ENCODE results near the gene NDST1. TPM values are rescaled to one million over a fixed set of nuclear protein-coding genes. Genes with fewer than 3 reads are reported as not detected.

Gene NDST1
- total and polyA plus RNA-seq, 2 donors (not counting 3 experiments of a cell fraction or from before 2014, with no cell fraction given), result 38.6 to 102 TPM

GRCh38 chr5:150511578-150512367 lies 3.8 kb downstream of the NDST1 start:
- intact Hi-C loops (cut with micrococcal nuclease), result no loop called here
- peak overlapping the region; percentile 15 for H3K4me2 ChIP-seq (ENCODE audit: insufficient read depth, low read length)
- no TSS peak for BruUV-seq (replicated peaks)
- no peaks in the 10 kb centered on the region for H3K9me3 ChIP-seq (replicated peaks; ENCODE audit: control insufficient read depth, insufficient read depth, low read length)
- no peaks in the 10 kb centered on the region for H3K36me3 ChIP-seq (ENCODE audit: control insufficient read depth in 2 of 2, extremely low read depth in 1 of 2, insufficient read depth in 2 of 2, low read length in 2 of 2)
- peaks cover 48% of the 10 kb centered on the region for H3K4me1 ChIP-seq (ENCODE audit: control insufficient read depth, extremely low read depth, insufficient read depth, low read length)
- peak; percentile 28 for FAIRE-seq
- no peaks in the 10 kb centered on the region for H3K9me1 ChIP-seq (replicated peaks; ENCODE audit: control insufficient read depth, extremely low read depth, insufficient read depth, low read length)
- TF ChIP-seq CTCF (IDR thresholded peaks at IDR 0.05; ENCODE audit: extremely low read depth in 1 of 2, insufficient read depth in 1 of 2, low read depth in 1 of 2, low read length in 2 of 2) (no peak), MYC (IDR thresholded peaks at IDR 0.05; ENCODE audit: low read depth, low read length) (no peak), JUN (IDR thresholded peaks at IDR 0.05; ENCODE audit: borderline replicate concordance, insufficient read depth, insufficient read length, low read depth) (no peak), GATA2 (IDR thresholded peaks at IDR 0.05; ENCODE audit: insufficient read depth, insufficient read length, low read depth, low read length) (no peak), MAX (IDR thresholded peaks at IDR 0.05; ENCODE audit: insufficient read depth, insufficient read length) (no peak), POLR2AphosphoS5 (IDR thresholded peaks at IDR 0.05; ENCODE audit: insufficient read depth, low read depth, low read length) (no peak), POLR2A (IDR thresholded peaks at IDR 0.05; ENCODE audit: low read depth, low read length) (no peak), EZH2 (IDR thresholded peaks at IDR 0.05; ENCODE audit: borderline replicate concordance, low read depth, low read length, severe bottlenecking) (no peak), FOS (IDR thresholded peaks at IDR 0.05; ENCODE audit: borderline replicate concordance, insufficient read depth, low read length) (no peak)
- dilution Hi-C loops (cut with MboI; ENCODE audit: extremely low pct_ligation_motif_present, low sequenced_read_pairs), result no loop called here
- no peak overlapping the region for H3K9ac ChIP-seq (replicated peaks; ENCODE audit: extremely low read depth, insufficient read depth, low read length)
- H3K4me3 ChIP-seq (replicated peaks in 1 of 3; ENCODE audit: insufficient read depth in 1 of 3, low read depth in 1 of 3, low read length in 3 of 3), result no peak overlapping the region
- ChIA-PET POLR2A (no interaction called here), CTCF (interaction anchor here (1.2 to 8.9 kb wide), 8 partner anchors 8 to 75 kb away, joined by 3 to 70 read pairs (median 8); no protein-coding TSS in a partner anchor)
- H3K27ac ChIP-seq (ENCODE audit: insufficient read depth, low read depth, low read length), result no peak overlapping the region
- H3K79me2 ChIP-seq (ENCODE audit: control insufficient read depth, insufficient read depth, low read length), result peaks cover 19% of the 10 kb centered on the region
- H3K27me3 ChIP-seq (ENCODE audit: control insufficient read depth in 2 of 2, insufficient read depth in 2 of 2, low read length in 2 of 2), result no peaks in the 10 kb centered on the region
- H2AFZ ChIP-seq (ENCODE audit: low read depth, low read length), result no peak overlapping the region
- H4K20me1 ChIP-seq (replicated peaks; ENCODE audit: control insufficient read depth, extremely low read depth, insufficient read depth, low read length), result no peaks in the 10 kb centered on the region
- DNase-seq (ENCODE audit: low read depth, low spot score), result no peak

Measured in endothelial cell of umbilical vein (primary cell).